Cardiac muscle cell (in vitro differentiated cells and primary cell): ENCODE data around the gene FCRLA. TPM values are rescaled to one million over a fixed set of nuclear protein-coding genes. Genes with fewer than 3 reads are reported as not detected.

Experiments
- DNase-seq, 2 donors: peaks; one replicate each; pipeline versions ENCODE4 v3.0.0 to v3.0.0-alpha.2; 2010 to 2017; ENCODE audit warnings: low read depth in 1 of 2, low spot score in 1 of 2
- H3K27ac ChIP-seq: fragments of 200-600 bp; sonication (generic); 2 replicates; pipeline ENCODE4 v1.5.1; 2016
- H3K27me3 ChIP-seq: fragments of 200-600 bp; sonication (generic); 2 replicates; pipeline ENCODE4 v1.6.0; 2016; ENCODE audit warnings: control low read depth
- H3K36me3 ChIP-seq: fragments of 200-600 bp; sonication (generic); 2 replicates; pipeline ENCODE4 v1.5.1; 2016; ENCODE audit warnings: control low read depth
- H3K4me1 ChIP-seq: fragments of 200-600 bp; sonication (generic); 2 replicates; pipeline ENCODE4 v1.8.1; 2017; ENCODE audit warnings: low read depth, mild to moderate bottlenecking, mixed run types
- H3K4me3 ChIP-seq: fragments of 200-600 bp; sonication (generic); 2 replicates; pipeline ENCODE4 v1.5.1; 2016; ENCODE audit warnings: mild to moderate bottlenecking
- H3K9me3 ChIP-seq: fragments of 200-600 bp; sonication (generic); 2 replicates; pipeline ENCODE4 v1.5.1; 2017; ENCODE audit warnings: low read depth, mild to moderate bottlenecking, control low read depth
- polyA plus RNA-seq: library from polyadenylated mRNA; unstranded; fragments of >200 nt; fragmentation: Nextera tagmentation; extraction: Ambion mirVana; gene quantifications from 2 replicates; pipeline ENCODE4 v1.2.1, GENCODE V29; 2016
- total RNA-seq: library from RNA; depleted of rRNA; stranded (reverse); fragments of >200 nt; gene quantifications from 2 replicates; pipeline ENCODE4 v1.2.3, GENCODE V29; 2016
- TF ChIP-seq, protein P1 (sequence below): IDR thresholded peaks from 2 replicates; pipeline ENCODE4 v1.5.1; 2012; ENCODE audit warnings: low read depth, mild to moderate bottlenecking, low read length

Gene FCRLA
- total and polyA plus RNA-seq, 2 experiments from 2014 or later = not detected

DNA sequence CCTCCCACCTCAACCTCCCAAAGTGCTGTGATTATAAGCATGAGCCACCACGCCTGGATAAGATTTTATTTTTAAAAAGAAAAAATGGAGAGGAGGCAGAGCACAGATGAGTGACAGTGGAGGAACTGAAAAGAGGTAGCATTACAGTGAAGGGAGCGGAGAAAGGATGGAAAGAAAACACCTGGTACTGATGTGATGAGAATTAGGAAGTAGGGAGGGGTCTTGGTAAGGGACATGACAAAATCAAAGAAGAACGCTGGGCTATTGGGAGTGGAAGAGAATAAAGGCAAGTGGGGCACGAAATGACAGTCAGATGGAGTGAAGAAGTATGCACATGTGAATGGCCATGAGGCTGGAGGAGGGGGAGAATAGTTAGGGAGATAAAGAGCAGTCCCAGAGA lies 2.3 kb downstream of the FCRLA start:
- Histone ChIP-seq H3K9me3 (no peaks in the 10 kb centered on the region), H3K4me1 (no peaks in the 10 kb centered on the region), H3K27me3 (peaks cover 23% of the 10 kb centered on the region), H3K4me3 (no peak overlapping the region), H3K27ac (no peak overlapping the region), H3K36me3 (no peaks in the 10 kb centered on the region)
- TF ChIP-seq, protein P1, sequence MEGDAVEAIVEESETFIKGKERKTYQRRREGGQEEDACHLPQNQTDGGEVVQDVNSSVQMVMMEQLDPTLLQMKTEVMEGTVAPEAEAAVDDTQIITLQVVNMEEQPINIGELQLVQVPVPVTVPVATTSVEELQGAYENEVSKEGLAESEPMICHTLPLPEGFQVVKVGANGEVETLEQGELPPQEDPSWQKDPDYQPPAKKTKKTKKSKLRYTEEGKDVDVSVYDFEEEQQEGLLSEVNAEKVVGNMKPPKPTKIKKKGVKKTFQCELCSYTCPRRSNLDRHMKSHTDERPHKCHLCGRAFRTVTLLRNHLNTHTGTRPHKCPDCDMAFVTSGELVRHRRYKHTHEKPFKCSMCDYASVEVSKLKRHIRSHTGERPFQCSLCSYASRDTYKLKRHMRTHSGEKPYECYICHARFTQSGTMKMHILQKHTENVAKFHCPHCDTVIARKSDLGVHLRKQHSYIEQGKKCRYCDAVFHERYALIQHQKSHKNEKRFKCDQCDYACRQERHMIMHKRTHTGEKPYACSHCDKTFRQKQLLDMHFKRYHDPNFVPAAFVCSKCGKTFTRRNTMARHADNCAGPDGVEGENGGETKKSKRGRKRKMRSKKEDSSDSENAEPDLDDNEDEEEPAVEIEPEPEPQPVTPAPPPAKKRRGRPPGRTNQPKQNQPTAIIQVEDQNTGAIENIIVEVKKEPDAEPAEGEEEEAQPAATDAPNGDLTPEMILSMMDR = no peak
- no peak for DNase-seq

DNA sequence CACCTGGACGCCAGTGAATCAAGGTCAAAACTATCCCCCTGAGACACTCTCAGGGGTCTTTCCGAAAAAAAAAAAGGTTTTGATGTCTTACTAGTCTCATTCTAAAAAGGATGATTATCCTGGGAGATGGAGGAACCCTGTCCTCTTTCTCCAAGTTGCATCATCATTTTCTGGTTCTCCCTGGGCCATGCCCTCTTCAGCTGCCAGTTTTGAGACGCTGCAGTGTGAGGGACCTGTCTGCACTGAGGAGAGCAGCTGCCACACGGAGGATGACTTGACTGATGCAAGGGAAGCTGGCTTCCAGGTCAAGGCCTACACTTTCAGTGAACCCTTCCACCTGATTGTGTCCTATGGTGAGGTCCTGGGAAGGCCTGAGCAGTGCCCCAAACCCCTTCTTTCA lies 3.5 kb downstream of the FCRLA start:
- Histone ChIP-seq H3K36me3 (no peaks in the 10 kb centered on the region), H3K9me3 (no peaks in the 10 kb centered on the region), H3K27me3 (peaks cover 20% of the 10 kb centered on the region), H3K4me1 (no peaks in the 10 kb centered on the region), H3K4me3 (no peak overlapping the region), H3K27ac (no peak overlapping the region)
- TF ChIP-seq, protein P1 = no peak
- DNase-seq = no peak

DNA sequence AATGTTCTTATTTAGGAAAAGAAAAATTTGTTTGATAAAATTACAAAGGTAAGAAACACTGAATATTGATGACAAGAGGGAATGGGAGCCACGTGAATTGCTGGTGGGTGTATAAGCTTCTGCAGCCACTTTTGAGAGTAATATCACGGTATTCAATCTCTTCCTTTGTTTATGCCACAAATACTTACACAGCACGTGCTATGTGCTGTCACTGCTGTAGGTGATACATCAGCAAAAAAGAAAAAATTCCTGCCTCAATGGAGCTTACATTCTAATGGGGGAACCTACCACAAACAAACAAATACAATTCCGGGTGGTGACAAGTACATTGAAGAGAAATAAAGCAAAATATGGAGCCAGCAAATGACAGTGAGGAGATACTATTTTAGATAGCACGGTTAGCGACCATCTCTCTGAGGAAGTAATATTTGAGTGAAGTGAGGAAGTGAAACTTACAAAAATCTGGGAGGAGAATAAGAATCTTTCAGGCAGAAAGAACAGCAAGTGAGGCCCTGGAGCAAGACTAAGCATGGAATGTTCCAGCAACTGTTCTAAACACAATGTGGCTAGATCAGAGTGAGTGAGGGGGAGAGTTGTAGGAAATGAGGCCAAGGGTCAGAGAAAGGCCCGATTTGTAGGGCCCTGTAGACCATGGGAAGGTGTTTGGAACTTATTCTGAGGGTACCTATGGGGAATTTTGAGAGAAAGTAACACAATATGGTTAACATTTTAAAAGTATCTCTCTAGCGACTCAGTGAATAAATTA lies 11.7 kb downstream of the FCRLA start:
- TF ChIP-seq, protein P1 = no peak
- H3K4me3 ChIP-seq = no peak overlapping the region

DNA sequence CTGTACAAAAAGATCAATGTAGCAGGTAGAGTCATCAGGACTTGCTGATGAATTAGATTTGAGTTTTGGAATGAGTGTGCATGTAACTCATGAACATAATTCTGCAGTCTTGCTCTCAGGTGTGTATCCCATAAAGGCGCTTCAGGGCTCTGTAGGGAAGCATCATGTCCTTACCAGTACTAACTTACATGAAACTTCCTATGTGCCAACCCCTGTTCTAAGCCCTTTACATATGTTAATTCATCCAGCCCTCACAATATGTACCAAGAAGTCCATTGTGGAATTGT lies 12.2 kb downstream of the FCRLA start:
- peaks cover 62% of the 10 kb centered on the region for H3K27me3 ChIP-seq
- TF ChIP-seq, protein P1 = no peak

More for the DNA sequence above, 11.7 kb downstream of the FCRLA start:
- no peaks in the 10 kb centered on the region for H3K9me3 ChIP-seq
- H3K36me3 ChIP-seq = no peaks in the 10 kb centered on the region
- H3K27me3 ChIP-seq = peaks cover 58% of the 10 kb centered on the region
- DNase-seq = no peak
- H3K4me1 ChIP-seq = no peaks in the 10 kb centered on the region
- H3K27ac ChIP-seq = no peak overlapping the region

DNA sequence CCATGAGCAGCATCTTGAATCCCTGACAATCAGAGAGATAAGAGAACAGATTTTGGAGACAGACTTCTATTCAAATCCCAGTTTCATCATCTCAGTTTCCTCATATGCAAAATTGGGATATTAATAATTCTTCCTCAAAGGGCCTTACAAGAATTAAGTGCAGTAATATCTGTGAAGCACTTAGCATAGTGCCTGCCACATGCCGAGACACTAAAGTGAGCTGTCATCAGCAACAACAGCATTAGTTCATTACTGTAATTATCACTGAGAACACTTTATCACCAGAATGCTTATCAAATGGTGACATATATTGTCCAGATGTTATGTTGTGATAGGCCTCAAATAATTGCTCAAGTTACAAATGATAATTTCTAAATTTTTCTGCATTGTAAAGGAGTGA lies 13.4 kb downstream of the FCRLA start:
- Histone ChIP-seq H3K9me3 (no peaks in the 10 kb centered on the region), H3K36me3 (no peaks in the 10 kb centered on the region), H3K27ac (no peak overlapping the region), H3K4me1 (no peaks in the 10 kb centered on the region), H3K4me3 (no peak overlapping the region), H3K27me3 (peaks cover 72% of the 10 kb centered on the region)
- TF ChIP-seq, protein P1 = no peak
- DNase-seq = no peak

More for the DNA sequence above, 12.2 kb downstream of the FCRLA start:
- no peak for DNase-seq
- Histone ChIP-seq H3K9me3 (no peaks in the 10 kb centered on the region), H3K36me3 (no peaks in the 10 kb centered on the region), H3K4me3 (no peak overlapping the region), H3K4me1 (no peaks in the 10 kb centered on the region), H3K27ac (no peak overlapping the region)
